ENCODE data around the gene ATG10. TPM values are rescaled to one million over a fixed set of nuclear protein-coding genes. Genes with fewer than 3 reads are reported as not detected.

ATG10 gene
- total RNA-seq, 1 donor from 2014 or later, result 5.3 TPM

DNA sequence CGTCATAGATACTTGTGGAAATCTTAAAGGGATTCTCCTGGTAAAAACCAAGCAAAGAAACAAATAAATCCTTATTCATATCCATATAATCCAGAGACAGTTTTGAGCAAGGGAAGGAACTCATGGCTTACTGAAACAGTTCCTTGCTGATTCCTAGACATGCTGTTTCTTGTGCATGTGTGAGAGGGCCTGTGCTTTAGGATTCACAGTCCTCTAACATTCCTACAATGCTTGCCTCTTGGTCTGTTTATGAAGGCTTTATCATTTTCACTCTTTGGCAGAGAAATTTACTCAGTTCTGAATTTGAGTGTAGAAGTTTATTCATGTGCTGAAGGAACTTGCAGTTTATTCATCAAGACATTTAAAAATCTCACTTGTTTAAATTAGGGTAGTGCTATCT is 183.0 kb downstream of the ATG10 start:
- Mint-ChIP-seq H3K27ac (no peak overlapping the region), H3K4me1 (no peaks in the 10 kb centered on the region), H3K27me3 (no peaks in the 10 kb centered on the region), H3K9me3 (no peaks in the 10 kb centered on the region), H3K36me3 (ENCODE audit: low read depth) (no peaks in the 10 kb centered on the region), H3K4me3 (no peak overlapping the region)
- intact Hi-C loops (cut with micrococcal nuclease), result no loop called here
- CTCF ChIA-PET, result no interaction called here
- ATAC-seq (ENCODE audit: low read depth) (no peak), DNase-seq (no peak)
- POLR2A ChIA-PET, result no interaction called here
- no peak for TF ChIP-seq CTCF (IDR thresholded peaks at IDR 0.05)

DNA sequence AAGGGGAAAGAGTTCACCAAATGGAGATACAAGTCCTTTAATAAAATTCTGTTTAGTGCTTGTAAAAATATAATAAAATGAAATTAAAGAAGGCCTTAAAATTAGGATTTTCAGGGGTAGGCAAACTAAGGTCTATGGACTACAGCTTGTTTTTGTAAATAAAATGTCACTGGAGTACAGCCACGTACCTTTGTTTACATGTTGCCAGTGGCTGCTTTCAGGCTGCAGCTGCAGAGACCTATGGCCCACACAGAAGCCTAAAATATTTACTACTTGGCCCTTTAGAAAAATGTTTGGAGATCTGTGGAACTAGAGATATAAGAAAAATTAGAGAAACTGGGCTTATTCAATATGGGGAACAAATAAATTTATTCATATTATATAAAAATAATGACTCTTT is 183.5 kb downstream of the ATG10 start:
- Mint-ChIP-seq H3K27ac (no peak overlapping the region), H3K27me3 (no peaks in the 10 kb centered on the region), H3K4me3 (no peak overlapping the region), H3K36me3 (ENCODE audit: low read depth) (no peaks in the 10 kb centered on the region), H3K9me3 (no peaks in the 10 kb centered on the region), H3K4me1 (no peaks in the 10 kb centered on the region)
- no peak for ATAC-seq (ENCODE audit: low read depth)
- ChIA-PET CTCF (no interaction called here), POLR2A (no interaction called here)
- intact Hi-C loops (cut with micrococcal nuclease), result no loop called here
- TF ChIP-seq CTCF (IDR thresholded peaks at IDR 0.05), result no peak
- DNase-seq, result no peak

DNA sequence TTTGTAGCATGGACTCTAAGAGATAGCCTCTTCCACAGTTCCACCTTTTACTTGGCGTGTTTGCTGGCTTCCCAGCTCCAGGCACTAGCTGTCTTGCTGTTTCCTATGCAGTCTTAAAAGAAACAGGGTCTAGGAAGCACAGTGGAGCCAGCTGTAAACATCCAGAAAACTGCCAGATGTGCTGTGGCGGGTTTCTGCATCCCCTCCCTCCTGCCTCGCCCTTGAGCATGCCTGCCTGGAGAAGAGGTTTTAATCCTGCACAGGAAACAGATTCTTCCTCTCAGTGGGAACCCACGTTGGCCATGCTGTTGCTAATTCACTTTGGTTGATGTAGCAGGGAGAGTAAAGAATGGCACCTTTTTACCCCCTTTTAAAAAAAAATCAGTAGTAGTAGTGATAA is 185.1 kb downstream of the ATG10 start:
- ChIA-PET CTCF (no interaction called here), POLR2A (no interaction called here)
- intact Hi-C loops (cut with micrococcal nuclease), result no loop called here
- H3K36me3 Mint-ChIP-seq (ENCODE audit: low read depth), result no peaks in the 10 kb centered on the region
- ATAC-seq (ENCODE audit: low read depth) (no peak), DNase-seq (no peak)
- no peak overlapping the region for H3K4me3 Mint-ChIP-seq
- H3K9me3 Mint-ChIP-seq, result no peaks in the 10 kb centered on the region
- no peaks in the 10 kb centered on the region for H3K4me1 Mint-ChIP-seq
- TF ChIP-seq CTCF (IDR thresholded peaks at IDR 0.05), result no peak
- H3K27ac Mint-ChIP-seq, result no peak overlapping the region
- no peaks in the 10 kb centered on the region for H3K27me3 Mint-ChIP-seq

DNA sequence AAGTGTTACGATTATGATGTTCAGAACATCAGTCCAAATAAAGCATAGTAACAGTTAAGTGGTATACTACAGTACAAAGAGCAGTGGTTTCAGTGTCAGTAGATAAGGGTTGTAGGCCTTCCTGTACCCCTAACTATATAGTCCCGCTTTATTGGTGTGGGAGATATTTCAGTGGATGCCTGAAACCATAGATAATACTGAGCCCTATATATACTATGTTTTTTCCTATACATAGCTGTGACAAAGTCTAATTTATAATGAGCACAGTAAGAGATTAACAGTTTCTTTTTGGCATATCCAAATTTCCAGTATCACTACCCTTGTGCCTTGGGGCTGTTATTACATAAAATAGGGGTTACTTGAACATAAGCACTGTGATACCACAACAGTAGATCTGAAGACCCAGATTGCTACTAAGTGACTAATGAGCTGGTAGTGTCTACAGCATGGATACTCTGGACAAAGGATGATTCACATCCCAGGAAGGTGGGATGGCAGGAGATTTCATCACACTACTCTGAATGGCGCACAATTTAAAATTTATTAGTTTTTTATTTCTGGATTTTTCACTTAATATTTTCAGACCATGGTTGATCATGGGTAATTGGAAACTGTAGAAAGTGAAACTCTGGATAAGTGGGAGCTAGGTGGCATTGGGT is 187.1 kb downstream of the ATG10 start:
- H3K4me1 Mint-ChIP-seq, result no peaks in the 10 kb centered on the region

GRCh38 chr5:82160948-82161347 is 189.1 kb downstream of the ATG10 start:
- intact Hi-C loops (cut with micrococcal nuclease), result no loop called here
- Mint-ChIP-seq H3K27ac (no peak overlapping the region), H3K4me1 (no peaks in the 10 kb centered on the region), H3K27me3 (no peaks in the 10 kb centered on the region), H3K9me3 (no peaks in the 10 kb centered on the region), H3K4me3 (no peak overlapping the region), H3K36me3 (ENCODE audit: low read depth) (no peaks in the 10 kb centered on the region)
- CTCF ChIA-PET, result no interaction called here
- no peak for TF ChIP-seq CTCF (IDR thresholded peaks at IDR 0.05)
- no peak for ATAC-seq (ENCODE audit: low read depth)
- POLR2A ChIA-PET, result interaction anchor here (0.6 kb wide), 1 partner anchor 12 kb away, joined by 4 read pairs; no protein-coding TSS in a partner anchor
- DNase-seq, result no peak

More for the DNA sequence above, 187.1 kb downstream of the ATG10 start:
- intact Hi-C loops (cut with micrococcal nuclease), result no loop called here
- Mint-ChIP-seq H3K27me3 (no peaks in the 10 kb centered on the region), H3K9me3 (no peaks in the 10 kb centered on the region), H3K27ac (no peak overlapping the region), H3K36me3 (ENCODE audit: low read depth) (no peaks in the 10 kb centered on the region), H3K4me3 (no peak overlapping the region)
- POLR2A ChIA-PET, result no interaction called here
- DNase-seq (no peak), ATAC-seq (ENCODE audit: low read depth) (no peak)
- TF ChIP-seq CTCF (IDR thresholded peaks at IDR 0.05), result no peak
- CTCF ChIA-PET, result no interaction called here

All from activated B cell treated with CpG ODN at 0.5 μM for 24 hours (primary cell).